GM12865 (cell line): Measurements from ENCODE around the gene PDZD2.

Source experiments
- DNase-seq: peaks from one replicate; pipeline ENCODE4 v3.0.0; 2010; ENCODE audit warnings: low read depth
- H3K4me3 ChIP-seq: 2 replicates; pipeline ENCODE4 v1.5.1; 2011; ENCODE audit warnings: mild to moderate bottlenecking, low read depth, low read length, control low read depth
- TF ChIP-seq, protein P1 (sequence below): IDR thresholded peaks from 2 replicates; pipeline ENCODE4 v1.5.1; 2011; ENCODE audit warnings: low read length, control low read depth, low read depth, inconsistent platforms; ENCODE audit not compliant: insufficient read depth; ENCODE audit errors: missing control alignments

PDZD2 gene

GRCh38 chr5:31850981-31851689, 212.2 kb downstream of the PDZD2 start:
- H3K4me3 ChIP-seq: no peak overlapping the region
- TF ChIP-seq, protein P1, sequence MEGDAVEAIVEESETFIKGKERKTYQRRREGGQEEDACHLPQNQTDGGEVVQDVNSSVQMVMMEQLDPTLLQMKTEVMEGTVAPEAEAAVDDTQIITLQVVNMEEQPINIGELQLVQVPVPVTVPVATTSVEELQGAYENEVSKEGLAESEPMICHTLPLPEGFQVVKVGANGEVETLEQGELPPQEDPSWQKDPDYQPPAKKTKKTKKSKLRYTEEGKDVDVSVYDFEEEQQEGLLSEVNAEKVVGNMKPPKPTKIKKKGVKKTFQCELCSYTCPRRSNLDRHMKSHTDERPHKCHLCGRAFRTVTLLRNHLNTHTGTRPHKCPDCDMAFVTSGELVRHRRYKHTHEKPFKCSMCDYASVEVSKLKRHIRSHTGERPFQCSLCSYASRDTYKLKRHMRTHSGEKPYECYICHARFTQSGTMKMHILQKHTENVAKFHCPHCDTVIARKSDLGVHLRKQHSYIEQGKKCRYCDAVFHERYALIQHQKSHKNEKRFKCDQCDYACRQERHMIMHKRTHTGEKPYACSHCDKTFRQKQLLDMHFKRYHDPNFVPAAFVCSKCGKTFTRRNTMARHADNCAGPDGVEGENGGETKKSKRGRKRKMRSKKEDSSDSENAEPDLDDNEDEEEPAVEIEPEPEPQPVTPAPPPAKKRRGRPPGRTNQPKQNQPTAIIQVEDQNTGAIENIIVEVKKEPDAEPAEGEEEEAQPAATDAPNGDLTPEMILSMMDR: no peak
- DNase-seq: no peak

- TF ChIP-seq, protein P1: no peak
- no peak for DNase-seq
- H3K4me3 ChIP-seq: no peak overlapping the region
These were observed 214.6 kb downstream of the PDZD2 start for GRCh38 chr5:31853398-31854135.

- no peak overlapping the region for H3K4me3 ChIP-seq
- DNase-seq: no peak
- TF ChIP-seq, protein P1: no peak
These were observed 215.5 kb downstream of the PDZD2 start for GRCh38 chr5:31854181-31855133.

GRCh38 chr5:31855134-31856040, 216.5 kb downstream of the PDZD2 start:
- H3K4me3 ChIP-seq: no peak overlapping the region
- DNase-seq: no peak
- TF ChIP-seq, protein P1: no peak

- TF ChIP-seq, protein P1: no peak
- DNase-seq: no peak
- H3K4me3 ChIP-seq: no peak overlapping the region
These were observed 220.2 kb downstream of the PDZD2 start for GRCh38 chr5:31859096-31859495.

DNA sequence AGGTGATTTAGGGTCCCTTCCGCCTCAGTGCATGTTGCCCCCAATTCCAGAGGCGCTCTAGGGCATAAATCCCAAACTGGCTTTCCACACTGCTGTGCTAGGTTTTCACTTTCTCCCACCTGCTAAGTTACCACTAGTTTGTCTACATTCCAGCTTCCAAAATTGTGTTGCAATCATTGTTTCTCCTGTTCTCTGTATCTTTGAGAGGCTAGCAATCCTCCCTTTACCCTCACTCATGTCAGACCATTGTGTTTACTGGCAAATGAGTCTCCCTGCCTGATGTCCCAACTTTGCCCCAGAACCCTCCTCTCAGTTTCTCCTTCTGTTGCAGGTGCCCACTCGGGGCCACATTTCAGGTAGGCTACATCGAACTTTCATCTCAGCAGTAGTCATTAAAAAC, 221.3 kb downstream of the PDZD2 start:
- no peak for DNase-seq
- no peak overlapping the region for H3K4me3 ChIP-seq
- TF ChIP-seq, protein P1: no peak
